Neural cell (in vitro differentiated cells): ENCODE results near the gene RAB3B. TPM values are rescaled to one million over a fixed set of nuclear protein-coding genes. Genes with fewer than 3 reads are reported as not detected.

ENCODE experiments used
- H2AFZ ChIP-seq: fragments of 200-600, 300-800 bp; sonication (generic), shearing (Covaris generic); 2 replicates; pipeline ENCODE4 v1.6.0; 2014; ENCODE audit warnings: low read depth, mild to moderate bottlenecking, antibody characterized with exemption, low read length, moderate library complexity
- H3F3A ChIP-seq: fragments of 200-600 bp; shearing (Covaris generic); 2 replicates; pipeline ENCODE4 v1.6.1; 2016; ENCODE audit warnings: mild to moderate bottlenecking, moderate library complexity, mixed read lengths, antibody characterized with exemption, low read length; ENCODE audit not compliant: insufficient read depth, poor library complexity, severe bottlenecking
- H3K27ac ChIP-seq: fragments of 200-600, 300-800 bp; sonication (generic), shearing (Covaris generic); 2 replicates; pipeline ENCODE4 v1.5.1; 2014; ENCODE audit warnings: mild to moderate bottlenecking, low read length, moderate library complexity
- H3K27me3 ChIP-seq: fragments of 300-800, 200-600 bp; sonication (generic), shearing (Covaris generic); 2 replicates; pipeline ENCODE4 v1.6.0; 2014; ENCODE audit warnings: mild to moderate bottlenecking, low read depth, low read length, moderate library complexity; ENCODE audit not compliant: insufficient read depth
- H3K36me3 ChIP-seq: fragments of 300-800, 200-600 bp; sonication (generic), shearing (Covaris generic); 2 replicates; pipeline ENCODE4 v1.5.1; 2014; ENCODE audit warnings: mild to moderate bottlenecking, antibody characterized with exemption, low read length, moderate library complexity; ENCODE audit not compliant: insufficient read depth
- H3K4me2 ChIP-seq: fragments of 300-800, 200-600 bp; sonication (generic), shearing (Covaris generic); 2 replicates; pipeline ENCODE4 v1.6.0; 2014; ENCODE audit warnings: mild to moderate bottlenecking, low read length
- H3K4me3 ChIP-seq: fragments of 300-800, 200-600 bp; sonication (generic), shearing (Covaris generic); 2 replicates; pipeline ENCODE4 v1.5.1; 2014; ENCODE audit warnings: mild to moderate bottlenecking, low read length, moderate library complexity
- H3K79me2 ChIP-seq: fragments of 200-600 bp; shearing (Covaris generic); replicated peaks from 2 replicates; pipeline ENCODE4 v1.6.0; 2014; ENCODE audit warnings: mild to moderate bottlenecking, low read length, moderate library complexity; ENCODE audit not compliant: insufficient read depth
- H3K9ac ChIP-seq: fragments of 300-800, 200-600 bp; sonication (generic), shearing (Covaris generic); 2 replicates; pipeline ENCODE4 v1.6.1; 2016; ENCODE audit warnings: mild to moderate bottlenecking, low read length, mixed read lengths
- H3K9me2 ChIP-seq: fragments of 200-600 bp; shearing (Covaris generic); 2 replicates; pipeline ENCODE4 v1.6.1; 2016; ENCODE audit warnings: mild to moderate bottlenecking, low read length, mixed read lengths; ENCODE audit not compliant: insufficient read depth
- H3K9me3 ChIP-seq: fragments of 200-600, 300-800 bp; sonication (generic), shearing (Covaris generic); 2 replicates; pipeline ENCODE4 v1.6.1; 2016; ENCODE audit warnings: mild to moderate bottlenecking, mixed run types, low read length, moderate library complexity, mixed read lengths
- H4K20me1 ChIP-seq: fragments of 200-600 bp; shearing (Covaris generic); 2 replicates; pipeline ENCODE4 v1.6.1; 2016; ENCODE audit warnings: mild to moderate bottlenecking, mixed run types; ENCODE audit not compliant: insufficient read depth
- EP300 ChIP-seq: fragments of 450-650 bp; conservative IDR thresholded peaks from 2 replicates; pipeline ENCODE4 v1.6.1; 2014; ENCODE audit warnings: antibody characterized with exemption, mild to moderate bottlenecking, moderate library complexity; ENCODE audit not compliant: poor library complexity, severe bottlenecking
- EZH2 ChIP-seq: fragments of 200-600, 300-800 bp; shearing (Covaris generic), sonication (generic); IDR thresholded peaks from 2 replicates; pipeline ENCODE4 v1.6.1; 2014; ENCODE audit warnings: antibody characterized with exemption, low read length, borderline replicate concordance, mild to moderate bottlenecking; ENCODE audit not compliant: insufficient read depth, poor library complexity, severe bottlenecking
- MXI1 ChIP-seq: fragments of 450-650 bp; conservative IDR thresholded peaks from 2 replicates; pipeline ENCODE4 v1.6.1; 2014; ENCODE audit warnings: antibody characterized with exemption, mild to moderate bottlenecking; ENCODE audit not compliant: poor library complexity, severe bottlenecking
- POLR2AphosphoS5 ChIP-seq: IDR thresholded peaks from 2 replicates; pipeline ENCODE4 v1.6.1; 2012
- RAD21 ChIP-seq: fragments of 450-650 bp; conservative IDR thresholded peaks from 2 replicates; pipeline ENCODE4 v1.6.1; 2014; ENCODE audit warnings: antibody characterized with exemption, mild to moderate bottlenecking, moderate library complexity
- SMC3 ChIP-seq: fragments of 450-650 bp; conservative IDR thresholded peaks from 2 replicates; pipeline ENCODE4 v1.6.1; 2014; ENCODE audit warnings: antibody characterized with exemption, mild to moderate bottlenecking, moderate library complexity; ENCODE audit not compliant: poor library complexity
- TAF1 ChIP-seq: IDR thresholded peaks from 2 replicates; pipeline ENCODE4 v1.6.1; 2012; ENCODE audit warnings: low read depth
- polyA plus RNA-seq: library from polyadenylated mRNA; depleted of rRNA; stranded (reverse); fragments of >200 nt; gene quantifications from 2 replicates; pipeline ENCODE4 v1.2.3, GENCODE V29; 2014
- TF ChIP-seq, protein P1 (sequence below): IDR thresholded peaks from 2 replicates; pipeline ENCODE4 v1.6.1; 2012; ENCODE audit warnings: borderline replicate concordance
- TF ChIP-seq, protein P2 (sequence below): fragments of 450-650 bp; IDR thresholded peaks from 2 replicates; pipeline ENCODE4 v1.5.1; 2014; ENCODE audit warnings: antibody characterized with exemption, mild to moderate bottlenecking, moderate library complexity; ENCODE audit not compliant: poor library complexity, severe bottlenecking

Gene RAB3B
- polyA plus RNA-seq, 1 donor from 2014 or later: 15.0 TPM

DNA sequence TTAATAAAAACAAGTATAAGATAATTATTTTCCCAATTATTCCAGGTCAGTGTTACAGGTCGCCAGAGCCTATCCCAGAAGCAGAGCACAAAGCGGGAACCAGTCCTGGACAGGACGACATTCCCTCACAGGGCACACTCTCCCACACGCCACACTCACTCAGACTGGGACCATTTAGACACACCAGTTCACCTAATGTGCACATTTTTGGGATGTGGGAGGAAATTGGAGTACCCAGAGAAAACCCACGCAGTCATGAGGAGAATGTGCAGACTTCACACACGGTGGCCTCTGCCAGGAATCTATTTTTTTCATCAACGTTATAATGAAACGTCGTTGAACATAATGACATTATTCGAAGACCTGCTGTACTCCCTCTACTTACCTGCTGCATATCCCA lies 91.5 kb downstream of the RAB3B start:
- Histone ChIP-seq H3K9me3 (no peaks in the 10 kb centered on the region), H3K9me2 (no peaks in the 10 kb centered on the region), H3K79me2 (no peaks in the 10 kb centered on the region), H2AFZ (no peak overlapping the region), H3K9ac (no peak overlapping the region), H4K20me1 (no peaks in the 10 kb centered on the region), H3K36me3 (no peaks in the 10 kb centered on the region), H3K4me3 (no peak overlapping the region), H3K27ac (no peak overlapping the region), H3F3A (no peaks in the 10 kb centered on the region), H3K27me3 (peaks cover 3% of the 10 kb centered on the region), H3K4me2 (no peak overlapping the region)
- TF ChIP-seq POLR2AphosphoS5 (no peak), MXI1 (no peak), EP300 (no peak), TAF1 (no peak), RAD21 (no peak), SMC3 (no peak), EZH2 (no peak)
- TF ChIP-seq, protein P1, sequence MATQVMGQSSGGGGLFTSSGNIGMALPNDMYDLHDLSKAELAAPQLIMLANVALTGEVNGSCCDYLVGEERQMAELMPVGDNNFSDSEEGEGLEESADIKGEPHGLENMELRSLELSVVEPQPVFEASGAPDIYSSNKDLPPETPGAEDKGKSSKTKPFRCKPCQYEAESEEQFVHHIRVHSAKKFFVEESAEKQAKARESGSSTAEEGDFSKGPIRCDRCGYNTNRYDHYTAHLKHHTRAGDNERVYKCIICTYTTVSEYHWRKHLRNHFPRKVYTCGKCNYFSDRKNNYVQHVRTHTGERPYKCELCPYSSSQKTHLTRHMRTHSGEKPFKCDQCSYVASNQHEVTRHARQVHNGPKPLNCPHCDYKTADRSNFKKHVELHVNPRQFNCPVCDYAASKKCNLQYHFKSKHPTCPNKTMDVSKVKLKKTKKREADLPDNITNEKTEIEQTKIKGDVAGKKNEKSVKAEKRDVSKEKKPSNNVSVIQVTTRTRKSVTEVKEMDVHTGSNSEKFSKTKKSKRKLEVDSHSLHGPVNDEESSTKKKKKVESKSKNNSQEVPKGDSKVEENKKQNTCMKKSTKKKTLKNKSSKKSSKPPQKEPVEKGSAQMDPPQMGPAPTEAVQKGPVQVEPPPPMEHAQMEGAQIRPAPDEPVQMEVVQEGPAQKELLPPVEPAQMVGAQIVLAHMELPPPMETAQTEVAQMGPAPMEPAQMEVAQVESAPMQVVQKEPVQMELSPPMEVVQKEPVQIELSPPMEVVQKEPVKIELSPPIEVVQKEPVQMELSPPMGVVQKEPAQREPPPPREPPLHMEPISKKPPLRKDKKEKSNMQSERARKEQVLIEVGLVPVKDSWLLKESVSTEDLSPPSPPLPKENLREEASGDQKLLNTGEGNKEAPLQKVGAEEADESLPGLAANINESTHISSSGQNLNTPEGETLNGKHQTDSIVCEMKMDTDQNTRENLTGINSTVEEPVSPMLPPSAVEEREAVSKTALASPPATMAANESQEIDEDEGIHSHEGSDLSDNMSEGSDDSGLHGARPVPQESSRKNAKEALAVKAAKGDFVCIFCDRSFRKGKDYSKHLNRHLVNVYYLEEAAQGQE: no peak
- TF ChIP-seq, protein P2, sequence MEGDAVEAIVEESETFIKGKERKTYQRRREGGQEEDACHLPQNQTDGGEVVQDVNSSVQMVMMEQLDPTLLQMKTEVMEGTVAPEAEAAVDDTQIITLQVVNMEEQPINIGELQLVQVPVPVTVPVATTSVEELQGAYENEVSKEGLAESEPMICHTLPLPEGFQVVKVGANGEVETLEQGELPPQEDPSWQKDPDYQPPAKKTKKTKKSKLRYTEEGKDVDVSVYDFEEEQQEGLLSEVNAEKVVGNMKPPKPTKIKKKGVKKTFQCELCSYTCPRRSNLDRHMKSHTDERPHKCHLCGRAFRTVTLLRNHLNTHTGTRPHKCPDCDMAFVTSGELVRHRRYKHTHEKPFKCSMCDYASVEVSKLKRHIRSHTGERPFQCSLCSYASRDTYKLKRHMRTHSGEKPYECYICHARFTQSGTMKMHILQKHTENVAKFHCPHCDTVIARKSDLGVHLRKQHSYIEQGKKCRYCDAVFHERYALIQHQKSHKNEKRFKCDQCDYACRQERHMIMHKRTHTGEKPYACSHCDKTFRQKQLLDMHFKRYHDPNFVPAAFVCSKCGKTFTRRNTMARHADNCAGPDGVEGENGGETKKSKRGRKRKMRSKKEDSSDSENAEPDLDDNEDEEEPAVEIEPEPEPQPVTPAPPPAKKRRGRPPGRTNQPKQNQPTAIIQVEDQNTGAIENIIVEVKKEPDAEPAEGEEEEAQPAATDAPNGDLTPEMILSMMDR: no peak

DNA sequence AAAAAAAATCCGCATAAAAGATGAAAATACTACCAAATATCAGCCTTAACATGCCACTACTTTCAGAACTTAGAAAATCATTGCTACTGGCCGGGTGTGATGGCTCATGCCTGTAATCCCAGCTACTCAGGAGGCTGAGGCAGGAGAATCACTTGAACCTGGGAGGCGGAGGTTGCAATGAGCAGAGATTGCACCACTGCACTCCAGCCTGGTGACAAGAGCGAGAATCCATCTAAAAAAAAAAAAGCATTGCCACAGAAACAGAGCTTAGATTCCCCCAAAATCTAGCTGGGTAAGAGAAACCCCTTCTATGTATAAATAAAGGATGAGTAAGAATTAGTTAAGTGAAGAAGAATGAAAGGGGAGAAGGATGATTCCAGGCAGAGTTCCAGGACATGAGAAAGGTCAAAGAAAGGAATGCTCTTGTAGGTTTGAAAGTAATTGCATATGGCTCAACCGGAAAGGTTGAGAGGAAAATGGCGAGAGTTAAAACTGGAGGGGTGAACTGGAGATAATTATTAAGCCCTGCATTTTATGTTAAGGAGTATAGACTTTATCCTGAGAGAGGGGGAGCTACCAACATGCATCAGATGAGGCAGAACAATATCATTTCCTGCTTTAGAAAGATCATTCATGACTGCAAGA lies 92.3 kb downstream of the RAB3B start:
- Histone ChIP-seq H3K79me2 (no peaks in the 10 kb centered on the region), H3K9me3 (no peaks in the 10 kb centered on the region), H2AFZ (no peak overlapping the region), H3K9me2 (no peaks in the 10 kb centered on the region), H3K27me3 (peaks cover 3% of the 10 kb centered on the region), H3K4me2 (no peak overlapping the region), H3F3A (no peaks in the 10 kb centered on the region), H3K9ac (no peak overlapping the region), H3K27ac (no peak overlapping the region), H4K20me1 (no peaks in the 10 kb centered on the region), H3K36me3 (no peaks in the 10 kb centered on the region), H3K4me3 (no peak overlapping the region)
- TF ChIP-seq EP300: no peak
- TF ChIP-seq TAF1: no peak
- no peak for TF ChIP-seq EZH2
- TF ChIP-seq MXI1: no peak
- TF ChIP-seq POLR2AphosphoS5: no peak
- TF ChIP-seq, protein P1: no peak
- no peak for TF ChIP-seq RAD21
- no peak for TF ChIP-seq SMC3
- TF ChIP-seq, protein P2: no peak
